ENCODE measurements around the gene C10orf105.
A peak's percentile ranks its signal among the peaks of the same experiment; 100 is the strongest.

C10orf105 gene

DNA sequence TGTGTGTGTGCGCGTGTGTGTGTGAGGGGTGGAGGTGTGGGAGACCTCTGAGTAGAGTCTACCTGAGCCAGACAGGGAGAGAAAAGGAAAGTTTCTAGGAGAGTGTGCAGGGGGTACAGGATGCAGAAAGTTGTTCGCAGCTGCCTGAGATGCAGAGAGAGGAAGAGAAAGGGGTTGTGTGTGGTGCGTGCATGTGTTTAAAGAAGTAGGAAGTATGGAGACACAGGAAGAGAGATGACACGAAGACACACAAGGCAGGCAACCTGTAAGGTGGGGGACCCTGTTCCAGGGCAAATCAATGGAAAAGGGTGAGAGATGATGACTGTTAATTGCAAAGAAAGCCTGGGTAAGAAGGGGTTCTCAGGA, 52.2 kb downstream of the C10orf105 start:
- H3K4me1 ChIP-seq (ENCODE audit: control insufficient read depth, insufficient read depth, low read length): no peaks in the 10 kb centered on the region
- no peaks in the 10 kb centered on the region for H3K9me3 ChIP-seq (ENCODE audit: control insufficient read depth, insufficient read depth, low read depth, low read length)
- no peak overlapping the region for H3K4me3 ChIP-seq (ENCODE audit: low read depth, low read length)
- ChIA-PET CTCF (interaction anchor here (0.6 to 1.3 kb wide), 3 partner anchors 13 to 66 kb away, joined by 3 read pairs; no protein-coding TSS in a partner anchor), POLR2A (no interaction called here)
- TF ChIP-seq ZNF830 (tag by site-specific recombination; IDR thresholded peaks at IDR 0.05; ENCODE audit: low read depth) (no peak), EGR2 (tag by site-specific recombination; IDR thresholded peaks at IDR 0.05; ENCODE audit: low read depth) (0 out of 2 replicates have a peak, but pooled peaks have one; percentile 5)
- H3K36me3 ChIP-seq (ENCODE audit: control insufficient read depth in 2 of 2, insufficient read depth in 1 of 2, low read length in 2 of 2): no peaks in the 10 kb centered on the region
- H3K27ac ChIP-seq (ENCODE audit: extremely low read depth, low read depth, low read length): no peak overlapping the region

DNA sequence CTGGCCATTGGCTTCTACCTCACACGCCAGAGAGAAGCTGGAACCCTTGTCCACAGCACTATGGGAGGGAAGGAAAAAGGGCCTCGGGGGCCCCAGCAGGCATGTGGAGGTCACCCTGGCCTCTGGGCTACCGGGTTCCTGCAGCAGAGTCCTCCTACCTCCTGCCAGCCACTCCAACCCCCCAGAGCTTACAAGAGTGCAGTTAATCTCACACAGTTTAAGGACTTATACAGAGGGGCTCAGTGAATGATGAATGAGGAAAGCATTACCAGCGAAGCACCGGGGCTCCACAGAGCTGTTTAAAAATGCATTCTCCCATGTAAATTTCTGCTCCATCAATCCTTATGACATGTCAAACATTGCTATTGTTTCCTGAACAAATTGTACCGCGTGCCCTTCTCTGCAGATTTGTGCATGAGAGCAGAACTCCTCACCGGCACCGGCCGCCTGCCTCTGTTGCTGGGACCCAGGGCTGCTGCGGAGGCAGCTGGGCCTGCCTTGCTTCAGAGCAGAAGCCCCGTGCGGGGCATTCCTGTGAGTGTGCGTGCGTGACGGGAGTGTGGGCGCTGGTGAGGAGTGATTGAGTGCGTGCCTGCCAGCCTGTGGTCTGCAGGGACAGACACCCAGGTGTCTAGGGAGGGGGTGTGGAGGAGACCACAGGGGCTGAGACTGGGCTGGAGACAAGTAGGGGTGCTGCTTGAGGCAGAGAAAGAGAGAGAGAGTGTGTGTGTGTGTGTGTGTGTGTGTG, 52.8 kb downstream of the C10orf105 start:
- Histone ChIP-seq H3K36me3 (ENCODE audit: control insufficient read depth in 2 of 2, insufficient read depth in 1 of 2, low read length in 2 of 2) (no peaks in the 10 kb centered on the region), H3K4me1 (ENCODE audit: control insufficient read depth, insufficient read depth, low read length) (no peaks in the 10 kb centered on the region), H3K4me3 (ENCODE audit: low read depth, low read length) (no peak overlapping the region), H3K27ac (ENCODE audit: extremely low read depth, low read depth, low read length) (no peak overlapping the region), H3K9me3 (ENCODE audit: control insufficient read depth, insufficient read depth, low read depth, low read length) (no peaks in the 10 kb centered on the region)
- POLR2A ChIA-PET: no interaction called here
- CTCF ChIA-PET: interaction anchor here (0.5 to 1.3 kb wide), 4 partner anchors 13 to 363 kb away, joined by 3 read pairs; no protein-coding TSS in a partner anchor
- TF ChIP-seq ZNF274 (IDR thresholded peaks at IDR 0.05; ENCODE audit: low read length) (no peak), ZNF274 (tag by site-specific recombination; IDR thresholded peaks at IDR 0.05; ENCODE audit: borderline replicate concordance) (no peak), GLIS1 (tag by site-specific recombination; IDR thresholded peaks at IDR 0.05) (peak; percentile 54; the same call in 1 of the 2 replicates), GFI1B (tag by site-specific recombination; IDR thresholded peaks at IDR 0.05) (no peak), ZFHX2 (tag by site-specific recombination; conservative IDR thresholded peaks at IDR 0.05) (peak; percentile 55), TCF7L2 (IDR thresholded peaks at IDR 0.05; ENCODE audit: borderline replicate concordance, low read depth, low read length) (no peak), ZNF114 (tag by site-specific recombination; IDR thresholded peaks at IDR 0.05) (no peak), IKZF3 (tag by site-specific recombination; IDR thresholded peaks at IDR 0.05) (no peak), REPIN1 (tag by site-specific recombination; IDR thresholded peaks at IDR 0.05; ENCODE audit: low read depth) (no peak), ZNF549 (tag by site-specific recombination; IDR thresholded peaks at IDR 0.05) (no peak), ZSCAN4 (tag by site-specific recombination; IDR thresholded peaks at IDR 0.05) (peak; percentile 43; the same call in 1 of the 2 replicates), ZNF16 (tag by site-specific recombination; IDR thresholded peaks at IDR 0.05; ENCODE audit: low read depth) (no peak), EGR2 (tag by site-specific recombination; IDR thresholded peaks at IDR 0.05; ENCODE audit: low read depth) (peak; percentile 79), ZNF791 (tag by site-specific recombination; IDR thresholded peaks at IDR 0.05) (no peak), SP7 (tag by site-specific recombination; IDR thresholded peaks at IDR 0.05) (no peak), ZNF530 (tag by site-specific recombination; IDR thresholded peaks at IDR 0.05; ENCODE audit: low read depth) (no peak), ZNF138 (tag by site-specific recombination; IDR thresholded peaks at IDR 0.05; ENCODE audit: borderline replicate concordance) (no peak), ZIC2 (tag by site-specific recombination; IDR thresholded peaks at IDR 0.05) (peak; percentile 61; the same call in 1 of the 2 replicates), ZNF335 (tag by site-specific recombination; conservative IDR thresholded peaks at IDR 0.05) (no peak), HOXA7 (CRISPR knock-in tag; IDR thresholded peaks at IDR 0.05; ENCODE audit: borderline replicate concordance) (no peak), ZNF23 (tag by site-specific recombination; IDR thresholded peaks at IDR 0.05; ENCODE audit: borderline replicate concordance) (no peak), ZNF747 (tag by site-specific recombination; IDR thresholded peaks at IDR 0.05) (no peak), ZNF76 (tag by site-specific recombination; IDR thresholded peaks at IDR 0.05; ENCODE audit: borderline replicate concordance, low read depth) (no peak)
- TF ChIP-seq, protein P1, sequence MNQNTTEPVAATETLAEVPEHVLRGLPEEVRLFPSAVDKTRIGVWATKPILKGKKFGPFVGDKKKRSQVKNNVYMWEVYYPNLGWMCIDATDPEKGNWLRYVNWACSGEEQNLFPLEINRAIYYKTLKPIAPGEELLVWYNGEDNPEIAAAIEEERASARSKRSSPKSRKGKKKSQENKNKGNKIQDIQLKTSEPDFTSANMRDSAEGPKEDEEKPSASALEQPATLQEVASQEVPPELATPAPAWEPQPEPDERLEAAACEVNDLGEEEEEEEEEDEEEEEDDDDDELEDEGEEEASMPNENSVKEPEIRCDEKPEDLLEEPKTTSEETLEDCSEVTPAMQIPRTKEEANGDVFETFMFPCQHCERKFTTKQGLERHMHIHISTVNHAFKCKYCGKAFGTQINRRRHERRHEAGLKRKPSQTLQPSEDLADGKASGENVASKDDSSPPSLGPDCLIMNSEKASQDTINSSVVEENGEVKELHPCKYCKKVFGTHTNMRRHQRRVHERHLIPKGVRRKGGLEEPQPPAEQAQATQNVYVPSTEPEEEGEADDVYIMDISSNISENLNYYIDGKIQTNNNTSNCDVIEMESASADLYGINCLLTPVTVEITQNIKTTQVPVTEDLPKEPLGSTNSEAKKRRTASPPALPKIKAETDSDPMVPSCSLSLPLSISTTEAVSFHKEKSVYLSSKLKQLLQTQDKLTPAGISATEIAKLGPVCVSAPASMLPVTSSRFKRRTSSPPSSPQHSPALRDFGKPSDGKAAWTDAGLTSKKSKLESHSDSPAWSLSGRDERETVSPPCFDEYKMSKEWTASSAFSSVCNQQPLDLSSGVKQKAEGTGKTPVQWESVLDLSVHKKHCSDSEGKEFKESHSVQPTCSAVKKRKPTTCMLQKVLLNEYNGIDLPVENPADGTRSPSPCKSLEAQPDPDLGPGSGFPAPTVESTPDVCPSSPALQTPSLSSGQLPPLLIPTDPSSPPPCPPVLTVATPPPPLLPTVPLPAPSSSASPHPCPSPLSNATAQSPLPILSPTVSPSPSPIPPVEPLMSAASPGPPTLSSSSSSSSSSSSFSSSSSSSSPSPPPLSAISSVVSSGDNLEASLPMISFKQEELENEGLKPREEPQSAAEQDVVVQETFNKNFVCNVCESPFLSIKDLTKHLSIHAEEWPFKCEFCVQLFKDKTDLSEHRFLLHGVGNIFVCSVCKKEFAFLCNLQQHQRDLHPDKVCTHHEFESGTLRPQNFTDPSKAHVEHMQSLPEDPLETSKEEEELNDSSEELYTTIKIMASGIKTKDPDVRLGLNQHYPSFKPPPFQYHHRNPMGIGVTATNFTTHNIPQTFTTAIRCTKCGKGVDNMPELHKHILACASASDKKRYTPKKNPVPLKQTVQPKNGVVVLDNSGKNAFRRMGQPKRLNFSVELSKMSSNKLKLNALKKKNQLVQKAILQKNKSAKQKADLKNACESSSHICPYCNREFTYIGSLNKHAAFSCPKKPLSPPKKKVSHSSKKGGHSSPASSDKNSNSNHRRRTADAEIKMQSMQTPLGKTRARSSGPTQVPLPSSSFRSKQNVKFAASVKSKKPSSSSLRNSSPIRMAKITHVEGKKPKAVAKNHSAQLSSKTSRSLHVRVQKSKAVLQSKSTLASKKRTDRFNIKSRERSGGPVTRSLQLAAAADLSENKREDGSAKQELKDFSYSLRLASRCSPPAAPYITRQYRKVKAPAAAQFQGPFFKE (tag by site-specific recombination; IDR thresholded peaks at IDR 0.05; ENCODE audit: borderline replicate concordance): no peak
- TF ChIP-seq, protein P2, sequence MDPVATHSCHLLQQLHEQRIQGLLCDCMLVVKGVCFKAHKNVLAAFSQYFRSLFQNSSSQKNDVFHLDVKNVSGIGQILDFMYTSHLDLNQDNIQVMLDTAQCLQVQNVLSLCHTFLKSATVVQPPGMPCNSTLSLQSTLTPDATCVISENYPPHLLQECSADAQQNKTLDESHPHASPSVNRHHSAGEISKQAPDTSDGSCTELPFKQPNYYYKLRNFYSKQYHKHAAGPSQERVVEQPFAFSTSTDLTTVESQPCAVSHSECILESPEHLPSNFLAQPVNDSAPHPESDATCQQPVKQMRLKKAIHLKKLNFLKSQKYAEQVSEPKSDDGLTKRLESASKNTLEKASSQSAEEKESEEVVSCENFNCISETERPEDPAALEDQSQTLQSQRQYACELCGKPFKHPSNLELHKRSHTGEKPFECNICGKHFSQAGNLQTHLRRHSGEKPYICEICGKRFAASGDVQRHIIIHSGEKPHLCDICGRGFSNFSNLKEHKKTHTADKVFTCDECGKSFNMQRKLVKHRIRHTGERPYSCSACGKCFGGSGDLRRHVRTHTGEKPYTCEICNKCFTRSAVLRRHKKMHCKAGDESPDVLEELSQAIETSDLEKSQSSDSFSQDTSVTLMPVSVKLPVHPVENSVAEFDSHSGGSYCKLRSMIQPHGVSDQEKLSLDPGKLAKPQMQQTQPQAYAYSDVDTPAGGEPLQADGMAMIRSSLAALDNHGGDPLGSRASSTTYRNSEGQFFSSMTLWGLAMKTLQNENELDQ (tag by site-specific recombination; IDR thresholded peaks at IDR 0.05; ENCODE audit: low read depth): no peak
